ENCODE data around the gene VWA8.

- TF ChIP-seq ZNF8 (CRISPR knock-in tag; IDR thresholded peaks at IDR 0.05) = no peak
- no peak for TF ChIP-seq ESRRG (CRISPR knock-in tag; IDR thresholded peaks at IDR 0.05)
- TF ChIP-seq ARNTL (CRISPR knock-in tag; IDR thresholded peaks at IDR 0.05; ENCODE audit: borderline replicate concordance, low read depth) = no peak
- TF ChIP-seq, protein P1, sequence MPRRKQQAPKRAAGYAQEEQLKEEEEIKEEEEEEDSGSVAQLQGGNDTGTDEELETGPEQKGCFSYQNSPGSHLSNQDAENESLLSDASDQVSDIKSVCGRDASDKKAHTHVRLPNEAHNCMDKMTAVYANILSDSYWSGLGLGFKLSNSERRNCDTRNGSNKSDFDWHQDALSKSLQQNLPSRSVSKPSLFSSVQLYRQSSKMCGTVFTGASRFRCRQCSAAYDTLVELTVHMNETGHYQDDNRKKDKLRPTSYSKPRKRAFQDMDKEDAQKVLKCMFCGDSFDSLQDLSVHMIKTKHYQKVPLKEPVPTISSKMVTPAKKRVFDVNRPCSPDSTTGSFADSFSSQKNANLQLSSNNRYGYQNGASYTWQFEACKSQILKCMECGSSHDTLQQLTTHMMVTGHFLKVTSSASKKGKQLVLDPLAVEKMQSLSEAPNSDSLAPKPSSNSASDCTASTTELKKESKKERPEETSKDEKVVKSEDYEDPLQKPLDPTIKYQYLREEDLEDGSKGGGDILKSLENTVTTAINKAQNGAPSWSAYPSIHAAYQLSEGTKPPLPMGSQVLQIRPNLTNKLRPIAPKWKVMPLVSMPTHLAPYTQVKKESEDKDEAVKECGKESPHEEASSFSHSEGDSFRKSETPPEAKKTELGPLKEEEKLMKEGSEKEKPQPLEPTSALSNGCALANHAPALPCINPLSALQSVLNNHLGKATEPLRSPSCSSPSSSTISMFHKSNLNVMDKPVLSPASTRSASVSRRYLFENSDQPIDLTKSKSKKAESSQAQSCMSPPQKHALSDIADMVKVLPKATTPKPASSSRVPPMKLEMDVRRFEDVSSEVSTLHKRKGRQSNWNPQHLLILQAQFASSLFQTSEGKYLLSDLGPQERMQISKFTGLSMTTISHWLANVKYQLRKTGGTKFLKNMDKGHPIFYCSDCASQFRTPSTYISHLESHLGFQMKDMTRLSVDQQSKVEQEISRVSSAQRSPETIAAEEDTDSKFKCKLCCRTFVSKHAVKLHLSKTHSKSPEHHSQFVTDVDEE (CRISPR knock-in tag; IDR thresholded peaks at IDR 0.05) = no peak
- no peak for TF ChIP-seq GLIS3 (CRISPR knock-in tag; IDR thresholded peaks at IDR 0.05)
- TF ChIP-seq TCF4 (CRISPR knock-in tag; IDR thresholded peaks at IDR 0.05; ENCODE audit: borderline replicate concordance) = no peak
- no peak for TF ChIP-seq ISL1 (CRISPR knock-in tag; IDR thresholded peaks at IDR 0.05)
- TF ChIP-seq CREB5 (CRISPR knock-in tag; IDR thresholded peaks at IDR 0.05; ENCODE audit: low read depth) = no peak
- no peak for TF ChIP-seq ZFP3 (CRISPR knock-in tag; IDR thresholded peaks at IDR 0.05)
- no peak for TF ChIP-seq PPARA (CRISPR knock-in tag; IDR thresholded peaks at IDR 0.05; ENCODE audit: borderline replicate concordance)
Observed at GRCh38 chr13:41578371-41578770, 382.5 kb downstream of the VWA8 start.
